Measurements from ENCODE around the gene TUBA1B. TPM values are rescaled to one million over a fixed set of nuclear protein-coding genes. Genes with fewer than 3 reads are reported as not detected.
A peak's percentile ranks its signal among the peaks of the same experiment; 100 is the strongest.
"Not testable (repeated sequence)": the region's sequence is repeated elsewhere in the genome, so short reads cannot be mapped to it uniquely, and the experiment has no call there.

The TUBA1B gene
- total RNA-seq, 1 donor from 2014 or later: 739 TPM

GRCh38 chr12:49138587-49138986 lies 7.4 kb upstream of the TUBA1B start:
- Histone ChIP-seq H3K27me3 (ENCODE audit: control insufficient read depth, insufficient read depth, low read length) (no peaks in the 10 kb centered on the region), H3K4me3 (ENCODE audit: low read depth, low read length) (no peak overlapping the region), H3K36me3 (ENCODE audit: control insufficient read depth, insufficient read depth, low read length) (no peaks in the 10 kb centered on the region)
- no peak for DNase-seq (ENCODE audit: low read depth)
- TF ChIP-seq, protein P1, sequence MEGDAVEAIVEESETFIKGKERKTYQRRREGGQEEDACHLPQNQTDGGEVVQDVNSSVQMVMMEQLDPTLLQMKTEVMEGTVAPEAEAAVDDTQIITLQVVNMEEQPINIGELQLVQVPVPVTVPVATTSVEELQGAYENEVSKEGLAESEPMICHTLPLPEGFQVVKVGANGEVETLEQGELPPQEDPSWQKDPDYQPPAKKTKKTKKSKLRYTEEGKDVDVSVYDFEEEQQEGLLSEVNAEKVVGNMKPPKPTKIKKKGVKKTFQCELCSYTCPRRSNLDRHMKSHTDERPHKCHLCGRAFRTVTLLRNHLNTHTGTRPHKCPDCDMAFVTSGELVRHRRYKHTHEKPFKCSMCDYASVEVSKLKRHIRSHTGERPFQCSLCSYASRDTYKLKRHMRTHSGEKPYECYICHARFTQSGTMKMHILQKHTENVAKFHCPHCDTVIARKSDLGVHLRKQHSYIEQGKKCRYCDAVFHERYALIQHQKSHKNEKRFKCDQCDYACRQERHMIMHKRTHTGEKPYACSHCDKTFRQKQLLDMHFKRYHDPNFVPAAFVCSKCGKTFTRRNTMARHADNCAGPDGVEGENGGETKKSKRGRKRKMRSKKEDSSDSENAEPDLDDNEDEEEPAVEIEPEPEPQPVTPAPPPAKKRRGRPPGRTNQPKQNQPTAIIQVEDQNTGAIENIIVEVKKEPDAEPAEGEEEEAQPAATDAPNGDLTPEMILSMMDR (IDR thresholded peaks at IDR 0.05; ENCODE audit: insufficient read depth, low read length, poor library complexity, severe bottlenecking): no peak

DNA sequence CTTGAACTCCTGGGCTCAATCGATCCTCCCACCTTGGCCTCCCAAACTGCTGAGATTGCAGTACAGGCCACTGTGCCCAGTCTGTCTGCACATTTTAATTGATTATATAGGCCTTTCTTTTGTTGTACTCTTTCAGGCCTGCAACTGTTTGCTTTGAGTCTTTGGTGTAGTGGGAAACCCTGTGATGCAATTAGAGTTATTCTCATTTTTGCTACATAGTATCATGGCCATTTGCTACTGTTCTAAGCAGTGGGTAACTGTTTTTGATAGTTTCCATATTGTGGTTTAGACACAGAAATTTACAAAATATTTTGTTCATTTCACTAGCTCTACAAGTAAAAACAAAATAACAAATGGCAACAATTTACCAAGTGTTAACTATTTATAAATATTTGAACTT lies 6.3 kb upstream of the TUBA1B start:
- Histone ChIP-seq H3K27me3 (ENCODE audit: control insufficient read depth, insufficient read depth, low read length) (no peaks in the 10 kb centered on the region), H3K36me3 (ENCODE audit: control insufficient read depth, insufficient read depth, low read length) (no peaks in the 10 kb centered on the region), H3K4me3 (ENCODE audit: low read depth, low read length) (no peak overlapping the region)
- DNase-seq (ENCODE audit: low read depth): no peak
- TF ChIP-seq, protein P1 (IDR thresholded peaks at IDR 0.05; ENCODE audit: insufficient read depth, low read length, poor library complexity, severe bottlenecking): no peak

GRCh38 chr12:49136997-49137396 lies 5.8 kb upstream of the TUBA1B start:
- not testable (repeated sequence) for H3K36me3 ChIP-seq (ENCODE audit: control insufficient read depth, insufficient read depth, low read length); H3K4me3 ChIP-seq (ENCODE audit: low read depth, low read length); H3K27me3 ChIP-seq (ENCODE audit: control insufficient read depth, insufficient read depth, low read length); DNase-seq (ENCODE audit: low read depth)

GRCh38 chr12:49133590-49133989 lies 2.4 kb upstream of the TUBA1B start:
- H3K4me3 ChIP-seq (ENCODE audit: low read depth, low read length): no peak overlapping the region
- TF ChIP-seq, protein P1 (IDR thresholded peaks at IDR 0.05; ENCODE audit: insufficient read depth, low read length, poor library complexity, severe bottlenecking): no peak
- DNase-seq (ENCODE audit: low read depth): no peak
- H3K27me3 ChIP-seq (ENCODE audit: control insufficient read depth, insufficient read depth, low read length): no peaks in the 10 kb centered on the region
- peaks cover 3% of the 10 kb centered on the region for H3K36me3 ChIP-seq (ENCODE audit: control insufficient read depth, insufficient read depth, low read length)

GRCh38 chr12:49133014-49133413 lies 1.8 kb upstream of the TUBA1B start:
- TF ChIP-seq, protein P1 (IDR thresholded peaks at IDR 0.05; ENCODE audit: insufficient read depth, low read length, poor library complexity, severe bottlenecking): no peak
- DNase-seq (ENCODE audit: low read depth): no peak
- no peaks in the 10 kb centered on the region for H3K27me3 ChIP-seq (ENCODE audit: control insufficient read depth, insufficient read depth, low read length)
- no peak overlapping the region for H3K4me3 ChIP-seq (ENCODE audit: low read depth, low read length)
- H3K36me3 ChIP-seq (ENCODE audit: control insufficient read depth, insufficient read depth, low read length): peaks cover 3% of the 10 kb centered on the region

GRCh38 chr12:49131894-49132461 lies 783 bp upstream of the TUBA1B start:
- Histone ChIP-seq H3K27me3 (ENCODE audit: control insufficient read depth, insufficient read depth, low read length) (no peaks in the 10 kb centered on the region), H3K36me3 (ENCODE audit: control insufficient read depth, insufficient read depth, low read length) (peaks cover 3% of the 10 kb centered on the region), H3K4me3 (ENCODE audit: low read depth, low read length) (peak overlapping the region; percentile 41)
- DNase-seq (ENCODE audit: low read depth): no peak
- TF ChIP-seq, protein P1 (IDR thresholded peaks at IDR 0.05; ENCODE audit: insufficient read depth, low read length, poor library complexity, severe bottlenecking): no peak

Data from kidney epithelial cell (primary cell).